Choroid plexus epithelial cell (primary cell): ENCODE results near the gene ACOX2.
A peak's percentile ranks its signal among the peaks of the same experiment; 100 is the strongest.

Experiments
- DNase-seq: peaks from one replicate; pipeline ENCODE4 v3.0.0-alpha.2; 2010; ENCODE audit warnings: low read depth
- H3K4me3 ChIP-seq: 2 replicates; pipeline ENCODE4 v1.5.1; 2011; ENCODE audit warnings: low read depth, mild to moderate bottlenecking, control low read depth, low read length, moderate library complexity
- TF ChIP-seq, protein P1 (sequence below): conservative IDR thresholded peaks from 2 replicates; pipeline ENCODE4 v1.5.1; 2011; ENCODE audit warnings: low read depth, mild to moderate bottlenecking, control low read depth, inconsistent platforms, low read length, moderate library complexity

ACOX2 gene

GRCh38 chr3:58490860-58491501, 46.0 kb downstream of the ACOX2 start:
- DNase-seq, result no peak
- peak overlapping the region; percentile 72 for H3K4me3 ChIP-seq
- TF ChIP-seq, protein P1, sequence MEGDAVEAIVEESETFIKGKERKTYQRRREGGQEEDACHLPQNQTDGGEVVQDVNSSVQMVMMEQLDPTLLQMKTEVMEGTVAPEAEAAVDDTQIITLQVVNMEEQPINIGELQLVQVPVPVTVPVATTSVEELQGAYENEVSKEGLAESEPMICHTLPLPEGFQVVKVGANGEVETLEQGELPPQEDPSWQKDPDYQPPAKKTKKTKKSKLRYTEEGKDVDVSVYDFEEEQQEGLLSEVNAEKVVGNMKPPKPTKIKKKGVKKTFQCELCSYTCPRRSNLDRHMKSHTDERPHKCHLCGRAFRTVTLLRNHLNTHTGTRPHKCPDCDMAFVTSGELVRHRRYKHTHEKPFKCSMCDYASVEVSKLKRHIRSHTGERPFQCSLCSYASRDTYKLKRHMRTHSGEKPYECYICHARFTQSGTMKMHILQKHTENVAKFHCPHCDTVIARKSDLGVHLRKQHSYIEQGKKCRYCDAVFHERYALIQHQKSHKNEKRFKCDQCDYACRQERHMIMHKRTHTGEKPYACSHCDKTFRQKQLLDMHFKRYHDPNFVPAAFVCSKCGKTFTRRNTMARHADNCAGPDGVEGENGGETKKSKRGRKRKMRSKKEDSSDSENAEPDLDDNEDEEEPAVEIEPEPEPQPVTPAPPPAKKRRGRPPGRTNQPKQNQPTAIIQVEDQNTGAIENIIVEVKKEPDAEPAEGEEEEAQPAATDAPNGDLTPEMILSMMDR, result no peak

- DNase-seq, result no peak
- TF ChIP-seq, protein P1, result no peak
- no peak overlapping the region for H3K4me3 ChIP-seq
Observed at GRCh38 chr3:58488967-58489366, 48.0 kb downstream of the ACOX2 start.

- H3K4me3 ChIP-seq, result no peak overlapping the region
- DNase-seq, result peak; percentile 55
- TF ChIP-seq, protein P1, result no peak
Observed at GRCh38 chr3:58487140-58487886, 49.7 kb downstream of the ACOX2 start.

- TF ChIP-seq, protein P1, result no peak
- DNase-seq, result no peak
- no peak overlapping the region for H3K4me3 ChIP-seq
Observed at GRCh38 chr3:58485801-58486435, 51.1 kb downstream of the ACOX2 start.

DNA sequence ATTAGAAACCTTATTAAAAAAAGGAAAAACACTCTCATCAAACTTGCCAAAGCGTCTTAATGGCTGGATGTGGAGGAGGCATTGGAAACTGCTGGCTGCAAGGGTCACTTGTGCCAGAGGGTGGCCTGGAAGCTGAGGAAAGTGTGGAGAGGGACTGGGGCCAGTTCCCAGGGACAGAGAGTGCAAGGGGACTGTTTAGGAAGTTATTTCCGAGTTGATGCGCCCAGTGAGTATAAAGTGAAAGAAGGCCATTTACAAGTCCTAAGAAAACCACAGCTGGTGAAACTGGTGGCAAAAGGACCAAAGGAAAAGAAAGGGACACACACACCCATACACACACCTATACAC, 52.3 kb downstream of the ACOX2 start:
- TF ChIP-seq, protein P1, result no peak
- DNase-seq, result no peak
- no peak overlapping the region for H3K4me3 ChIP-seq

DNA sequence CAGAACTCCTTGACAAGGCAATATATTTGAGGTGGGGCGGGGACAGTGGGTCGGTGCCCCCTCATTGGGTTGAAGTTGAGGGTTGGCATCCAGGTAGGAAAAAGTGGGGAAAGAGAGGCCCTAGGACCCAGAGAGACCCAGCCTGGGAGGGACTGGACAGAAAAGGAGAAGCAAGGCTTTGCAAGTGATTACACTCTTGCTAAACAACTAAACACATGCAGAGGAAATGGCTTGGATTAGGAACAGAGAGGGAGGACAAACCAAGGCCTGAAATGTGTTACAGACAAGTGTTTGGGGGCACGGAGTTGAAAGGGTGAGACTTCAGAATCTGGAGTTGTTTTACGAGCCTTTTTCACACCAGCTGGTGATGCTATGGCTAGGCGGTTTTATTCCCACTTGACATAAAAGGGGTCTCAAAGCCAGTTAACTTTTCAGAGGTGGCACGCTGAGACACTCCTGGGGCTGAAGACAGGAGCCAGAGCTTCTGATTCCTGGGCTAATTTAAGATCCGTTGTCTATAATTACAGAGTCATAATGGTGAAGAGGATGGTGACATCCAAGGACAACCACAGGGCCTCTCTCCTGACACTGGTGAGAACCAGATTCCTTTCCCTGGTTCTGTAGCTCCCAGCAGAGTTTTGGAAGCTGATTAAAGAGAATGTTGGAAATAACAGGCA, 52.8 kb downstream of the ACOX2 start:
- DNase-seq, result no peak
- TF ChIP-seq, protein P1, result no peak

More for the DNA sequence above, 52.8 kb downstream of the ACOX2 start:
- no peak overlapping the region for H3K4me3 ChIP-seq
